ENCODE results near the gene DNAJC30.
"Not testable (repeated sequence)": the region's sequence is repeated elsewhere in the genome, so short reads cannot be mapped to it uniquely, and the experiment has no call there.

DNAJC30 gene

DNA sequence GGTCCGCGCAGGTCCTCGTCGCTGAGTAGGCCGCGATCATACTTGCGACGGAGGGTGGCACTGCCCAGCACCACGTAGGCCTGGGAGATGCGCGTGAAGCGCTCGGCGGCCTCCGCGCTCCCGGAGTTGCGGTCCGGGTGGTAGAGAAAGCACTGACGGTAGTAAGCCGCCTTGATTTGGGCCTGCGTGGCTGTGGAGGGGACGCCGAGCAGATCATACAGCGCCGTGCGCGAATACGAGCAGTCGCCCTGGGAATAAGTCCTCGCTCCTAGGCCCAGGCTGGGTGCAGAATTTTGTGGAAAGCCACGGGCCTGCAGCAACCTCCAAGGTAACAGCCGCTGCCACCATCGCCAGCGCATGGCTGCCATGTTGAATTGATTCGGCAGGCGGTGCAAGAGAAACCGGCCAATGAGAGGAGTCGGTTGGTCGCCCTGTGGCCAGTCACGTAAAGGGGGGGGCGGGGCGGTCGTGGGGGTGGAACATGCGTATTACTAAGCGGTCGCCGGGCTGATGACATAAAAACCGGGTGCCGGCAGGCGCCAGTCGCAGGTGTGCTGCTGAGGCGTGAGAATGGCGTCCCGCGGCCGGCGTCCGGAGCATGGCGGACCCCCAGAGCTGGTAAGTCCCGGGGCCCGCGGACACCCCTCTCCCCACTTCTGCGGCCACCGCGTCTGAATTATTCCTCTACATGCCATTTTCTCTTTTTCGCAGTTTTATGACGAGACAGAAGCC lies at the start of gene DNAJC30, which contains the start of gene BUD23:
Gene DNAJC30 (minus strand): TSS at position 398 of the 732 bp plus-strand sequence. CDS start 30 bp downstream, at position 368.
Gene BUD23 (plus strand): TSS at position 542 of the 732 bp plus-strand sequence. CDS start 29 bp downstream, at position 571.
- DNase-seq (ENCODE audit: low read depth), result peak; percentile 91

- no peak for DNase-seq (ENCODE audit: low read depth)
These were observed 49.1 kb upstream of the DNAJC30 start for GRCh38 chr7:73732397-73732796.

DNA sequence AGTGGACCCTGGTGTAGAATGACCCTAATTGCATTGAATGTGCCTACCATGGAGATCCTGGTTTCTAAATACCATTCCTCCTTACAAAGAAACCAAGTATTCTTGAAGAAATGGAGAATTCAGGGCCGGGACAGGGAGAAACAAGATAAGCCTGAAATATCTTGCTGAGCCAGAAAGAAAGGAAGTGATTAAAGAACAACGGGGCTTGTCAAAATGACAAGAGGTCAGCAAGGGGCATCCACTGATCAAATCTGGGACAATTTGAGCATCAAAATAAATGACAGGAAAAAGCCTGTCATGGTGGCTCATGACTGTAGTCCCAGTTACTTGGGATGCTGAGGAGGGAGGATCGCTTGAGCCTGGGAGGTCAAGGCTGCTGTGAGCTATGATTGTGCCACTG lies 47.2 kb upstream of the DNAJC30 start:
- no peak for DNase-seq (ENCODE audit: low read depth)

- no peak for DNase-seq (ENCODE audit: low read depth)
These were observed 45.3 kb upstream of the DNAJC30 start for GRCh38 chr7:73728551-73728950.

DNA sequence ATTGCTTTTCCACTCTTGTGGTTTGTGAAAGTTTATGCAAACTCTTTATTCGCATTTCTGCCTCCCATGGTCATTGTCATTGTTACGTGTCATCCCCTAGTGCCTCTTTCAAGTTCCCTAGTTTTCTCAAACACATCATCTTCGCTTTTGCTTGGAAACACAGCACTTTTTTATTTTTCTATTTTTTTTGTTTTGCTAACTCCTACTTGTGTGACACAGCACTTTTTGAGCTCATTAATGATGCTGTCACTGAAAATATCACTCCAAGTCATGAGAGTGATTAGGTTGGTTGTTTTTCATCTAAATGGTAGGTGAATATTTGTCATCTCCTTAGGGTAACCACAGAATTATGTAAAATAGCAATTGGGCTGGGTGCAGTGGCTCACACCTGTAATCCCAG lies 44.7 kb upstream of the DNAJC30 start:
- DNase-seq (ENCODE audit: low read depth), result no peak

GRCh38 chr7:73726083-73726466 lies 42.8 kb upstream of the DNAJC30 start:
- no peak for DNase-seq (ENCODE audit: low read depth)

- no peak for DNase-seq (ENCODE audit: low read depth)
These were observed 40.6 kb upstream of the DNAJC30 start for GRCh38 chr7:73723813-73724212.

DNA sequence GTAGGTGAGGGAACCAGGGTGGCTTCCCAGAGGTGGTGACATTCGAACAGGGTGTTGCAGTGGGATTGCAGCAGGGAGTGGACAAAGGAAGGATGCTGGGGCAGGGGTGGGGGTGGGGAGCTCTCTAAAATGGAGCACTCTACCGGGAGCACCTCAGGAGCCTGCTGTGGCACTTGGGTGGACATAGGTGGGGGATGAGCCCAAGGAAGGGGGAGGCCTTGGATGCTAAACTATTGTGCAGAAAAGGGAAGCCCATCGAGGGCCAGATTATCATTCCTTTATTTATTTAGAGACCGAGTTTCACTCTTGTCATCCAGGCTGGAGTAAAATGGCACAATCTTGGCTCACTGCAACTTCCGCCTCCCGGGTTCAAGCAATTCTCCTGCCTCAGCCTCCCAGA lies 39.5 kb upstream of the DNAJC30 start:
- DNase-seq (ENCODE audit: low read depth), result no peak

- DNase-seq (ENCODE audit: low read depth), result not testable (repeated sequence)
These were observed 38.9 kb upstream of the DNAJC30 start for GRCh38 chr7:73722182-73722581.

GRCh38 chr7:73721377-73721817 lies 38.1 kb upstream of the DNAJC30 start:
- no peak for DNase-seq (ENCODE audit: low read depth)

- not testable (repeated sequence) for DNase-seq (ENCODE audit: low read depth)
These were observed 37.2 kb upstream of the DNAJC30 start for GRCh38 chr7:73720443-73720842.

GRCh38 chr7:73719806-73720169 lies 36.5 kb upstream of the DNAJC30 start:
- DNase-seq (ENCODE audit: low read depth), result no peak

GRCh38 chr7:73718905-73719805 lies 35.9 kb upstream of the DNAJC30 start, which contains the start of gene STX1A:
TSS of gene STX1A (minus strand) at chr7:73719669. CDS start at chr7:73719631, 38 bp downstream.
- peak; percentile 46 for DNase-seq (ENCODE audit: low read depth)

GRCh38 chr7:73718438-73718881 lies 35.2 kb upstream of the DNAJC30 start:
- DNase-seq (ENCODE audit: low read depth), result no peak

- peak; percentile 85 for DNase-seq (ENCODE audit: low read depth)
These were observed 34.7 kb upstream of the DNAJC30 start for GRCh38 chr7:73717991-73718405.

DNA sequence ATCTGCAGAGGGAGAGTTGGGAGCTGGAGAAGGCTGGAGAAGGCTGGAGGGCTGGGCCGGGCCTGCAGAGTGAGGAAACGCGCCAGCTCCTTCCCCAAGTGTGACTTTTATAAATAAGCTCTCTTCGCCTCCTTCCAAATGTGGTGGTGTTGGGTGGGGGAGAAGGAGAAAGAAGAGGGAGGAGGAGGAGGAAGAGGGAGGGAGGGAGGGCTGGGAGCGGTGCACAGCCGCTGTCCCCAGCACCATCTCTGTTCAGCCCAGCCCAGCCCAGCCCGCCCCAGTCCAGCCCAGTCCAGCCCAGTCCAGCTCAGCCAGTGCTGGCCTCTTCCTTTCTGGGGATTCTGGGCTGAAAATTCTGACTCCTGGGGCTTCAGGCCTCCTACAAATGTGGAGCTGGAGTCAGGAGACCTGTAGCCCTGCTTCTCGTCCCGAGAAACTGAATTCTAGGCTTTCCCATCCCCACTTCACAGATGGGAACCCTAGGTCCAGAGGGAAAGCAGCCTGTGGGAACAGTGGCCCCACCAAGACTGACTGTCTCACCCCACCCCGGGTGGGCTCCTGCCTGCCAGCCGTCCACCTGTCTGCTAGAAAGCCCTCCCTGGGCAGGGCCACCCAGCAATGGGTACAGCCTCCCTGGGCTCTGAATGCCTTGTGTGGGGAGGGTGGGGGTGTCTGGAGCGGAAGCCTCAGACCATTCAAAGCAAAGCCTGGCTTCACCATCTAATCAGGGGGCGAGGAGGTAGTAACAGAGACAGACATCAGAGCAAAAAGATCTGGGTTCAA lies 34.0 kb upstream of the DNAJC30 start:
- DNase-seq (ENCODE audit: low read depth), result peak; percentile 45

- no peak for DNase-seq (ENCODE audit: low read depth)
These were observed 33.2 kb upstream of the DNAJC30 start for GRCh38 chr7:73716318-73716890.

DNA sequence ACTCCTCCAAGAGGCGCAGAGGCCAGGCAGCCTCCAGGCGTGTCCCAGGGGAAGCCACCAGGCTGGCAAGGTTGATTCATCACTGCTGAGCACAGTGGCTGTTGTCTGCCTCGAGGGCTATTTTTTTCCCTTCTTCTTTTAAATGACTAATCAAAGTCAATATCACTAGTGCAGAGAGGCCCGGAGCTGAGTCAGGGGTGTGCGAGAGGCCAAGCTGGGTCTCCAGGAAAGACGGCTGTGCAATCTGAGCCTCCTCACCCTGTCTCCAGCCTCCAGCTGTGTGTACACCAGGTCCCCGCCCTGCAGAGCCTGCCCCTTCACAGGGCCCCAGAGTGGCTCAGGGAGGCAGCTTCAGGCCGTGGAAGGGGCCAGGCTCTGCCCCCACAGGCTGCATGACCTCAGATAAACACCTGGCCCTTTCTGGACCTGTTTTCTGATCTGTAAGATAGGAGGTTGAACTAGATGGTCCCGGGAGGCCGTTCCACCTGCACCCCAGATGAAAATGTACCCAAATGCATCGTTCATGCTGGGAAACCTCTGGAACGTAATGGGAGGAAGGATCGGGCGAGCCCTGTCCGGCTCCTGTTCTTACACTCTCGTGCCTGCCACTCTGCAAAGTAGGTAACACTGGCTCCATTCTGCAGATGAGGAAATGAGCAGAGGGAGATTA lies 32.5 kb upstream of the DNAJC30 start:
- peak; percentile 96 for DNase-seq (ENCODE audit: low read depth)

DNA sequence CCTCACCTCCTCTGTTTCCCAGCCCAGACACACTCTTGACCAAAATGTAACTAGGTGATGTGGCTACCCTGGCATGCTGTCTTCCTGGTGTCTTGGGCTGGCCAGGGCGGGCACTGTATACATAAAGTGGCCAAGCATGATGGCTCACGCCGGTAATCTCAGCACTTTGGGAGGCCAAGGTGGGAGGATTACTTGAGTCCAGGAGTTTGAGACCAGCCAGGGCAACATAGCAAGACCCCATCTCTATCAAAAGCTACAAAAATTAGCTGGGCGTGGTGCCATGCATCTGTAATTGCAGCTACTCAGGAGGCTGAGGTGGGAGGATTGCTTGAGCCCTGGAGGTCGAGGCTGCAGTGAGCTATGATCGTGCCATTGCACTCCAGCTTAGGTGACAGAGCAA lies 30.1 kb upstream of the DNAJC30 start:
- not testable (repeated sequence) for DNase-seq (ENCODE audit: low read depth)

- no peak for DNase-seq (ENCODE audit: low read depth)
These were observed 29.5 kb upstream of the DNAJC30 start for GRCh38 chr7:73712773-73713172.

GRCh38 chr7:73708961-73709549 lies 25.8 kb upstream of the DNAJC30 start:
- DNase-seq (ENCODE audit: low read depth), result no peak
